Neural cell (in vitro differentiated cells): ENCODE results near the gene RASAL3. TPM values are rescaled to one million over a fixed set of nuclear protein-coding genes. Genes with fewer than 3 reads are reported as not detected.

Experiments used
- H2AFZ ChIP-seq: fragments of 200-600, 300-800 bp; sonication (generic), shearing (Covaris generic); 2 replicates; pipeline ENCODE4 v1.6.0; 2014; ENCODE audit warnings: low read depth, mild to moderate bottlenecking, antibody characterized with exemption, low read length, moderate library complexity
- H3F3A ChIP-seq: fragments of 200-600 bp; shearing (Covaris generic); 2 replicates; pipeline ENCODE4 v1.6.1; 2016; ENCODE audit warnings: mild to moderate bottlenecking, moderate library complexity, mixed read lengths, antibody characterized with exemption, low read length; ENCODE audit not compliant: insufficient read depth, poor library complexity, severe bottlenecking
- H3K27ac ChIP-seq: fragments of 200-600, 300-800 bp; sonication (generic), shearing (Covaris generic); 2 replicates; pipeline ENCODE4 v1.5.1; 2014; ENCODE audit warnings: mild to moderate bottlenecking, low read length, moderate library complexity
- H3K27me3 ChIP-seq: fragments of 300-800, 200-600 bp; sonication (generic), shearing (Covaris generic); 2 replicates; pipeline ENCODE4 v1.6.0; 2014; ENCODE audit warnings: mild to moderate bottlenecking, low read depth, low read length, moderate library complexity; ENCODE audit not compliant: insufficient read depth
- H3K36me3 ChIP-seq: fragments of 300-800, 200-600 bp; sonication (generic), shearing (Covaris generic); 2 replicates; pipeline ENCODE4 v1.5.1; 2014; ENCODE audit warnings: mild to moderate bottlenecking, antibody characterized with exemption, low read length, moderate library complexity; ENCODE audit not compliant: insufficient read depth
- H3K4me2 ChIP-seq: fragments of 300-800, 200-600 bp; sonication (generic), shearing (Covaris generic); 2 replicates; pipeline ENCODE4 v1.6.0; 2014; ENCODE audit warnings: mild to moderate bottlenecking, low read length
- H3K4me3 ChIP-seq: fragments of 300-800, 200-600 bp; sonication (generic), shearing (Covaris generic); 2 replicates; pipeline ENCODE4 v1.5.1; 2014; ENCODE audit warnings: mild to moderate bottlenecking, low read length, moderate library complexity
- H3K79me2 ChIP-seq: fragments of 200-600 bp; shearing (Covaris generic); replicated peaks from 2 replicates; pipeline ENCODE4 v1.6.0; 2014; ENCODE audit warnings: mild to moderate bottlenecking, low read length, moderate library complexity; ENCODE audit not compliant: insufficient read depth
- H3K9ac ChIP-seq: fragments of 300-800, 200-600 bp; sonication (generic), shearing (Covaris generic); 2 replicates; pipeline ENCODE4 v1.6.1; 2016; ENCODE audit warnings: mild to moderate bottlenecking, low read length, mixed read lengths
- H3K9me2 ChIP-seq: fragments of 200-600 bp; shearing (Covaris generic); 2 replicates; pipeline ENCODE4 v1.6.1; 2016; ENCODE audit warnings: mild to moderate bottlenecking, low read length, mixed read lengths; ENCODE audit not compliant: insufficient read depth
- H3K9me3 ChIP-seq: fragments of 200-600, 300-800 bp; sonication (generic), shearing (Covaris generic); 2 replicates; pipeline ENCODE4 v1.6.1; 2016; ENCODE audit warnings: mild to moderate bottlenecking, mixed run types, low read length, moderate library complexity, mixed read lengths
- H4K20me1 ChIP-seq: fragments of 200-600 bp; shearing (Covaris generic); 2 replicates; pipeline ENCODE4 v1.6.1; 2016; ENCODE audit warnings: mild to moderate bottlenecking, mixed run types; ENCODE audit not compliant: insufficient read depth
- EP300 ChIP-seq: fragments of 450-650 bp; conservative IDR thresholded peaks from 2 replicates; pipeline ENCODE4 v1.6.1; 2014; ENCODE audit warnings: antibody characterized with exemption, mild to moderate bottlenecking, moderate library complexity; ENCODE audit not compliant: poor library complexity, severe bottlenecking
- EZH2 ChIP-seq: fragments of 200-600, 300-800 bp; shearing (Covaris generic), sonication (generic); IDR thresholded peaks from 2 replicates; pipeline ENCODE4 v1.6.1; 2014; ENCODE audit warnings: antibody characterized with exemption, low read length, borderline replicate concordance, mild to moderate bottlenecking; ENCODE audit not compliant: insufficient read depth, poor library complexity, severe bottlenecking
- MXI1 ChIP-seq: fragments of 450-650 bp; conservative IDR thresholded peaks from 2 replicates; pipeline ENCODE4 v1.6.1; 2014; ENCODE audit warnings: antibody characterized with exemption, mild to moderate bottlenecking; ENCODE audit not compliant: poor library complexity, severe bottlenecking
- POLR2AphosphoS5 ChIP-seq: IDR thresholded peaks from 2 replicates; pipeline ENCODE4 v1.6.1; 2012
- RAD21 ChIP-seq: fragments of 450-650 bp; conservative IDR thresholded peaks from 2 replicates; pipeline ENCODE4 v1.6.1; 2014; ENCODE audit warnings: antibody characterized with exemption, mild to moderate bottlenecking, moderate library complexity
- SMC3 ChIP-seq: fragments of 450-650 bp; conservative IDR thresholded peaks from 2 replicates; pipeline ENCODE4 v1.6.1; 2014; ENCODE audit warnings: antibody characterized with exemption, mild to moderate bottlenecking, moderate library complexity; ENCODE audit not compliant: poor library complexity
- TAF1 ChIP-seq: IDR thresholded peaks from 2 replicates; pipeline ENCODE4 v1.6.1; 2012; ENCODE audit warnings: low read depth
- polyA plus RNA-seq: library from polyadenylated mRNA; depleted of rRNA; stranded (reverse); fragments of >200 nt; gene quantifications from 2 replicates; pipeline ENCODE4 v1.2.3, GENCODE V29; 2014
- TF ChIP-seq, protein P1 (sequence below): IDR thresholded peaks from 2 replicates; pipeline ENCODE4 v1.6.1; 2012; ENCODE audit warnings: borderline replicate concordance
- TF ChIP-seq, protein P2 (sequence below): fragments of 450-650 bp; IDR thresholded peaks from 2 replicates; pipeline ENCODE4 v1.5.1; 2014; ENCODE audit warnings: antibody characterized with exemption, mild to moderate bottlenecking, moderate library complexity; ENCODE audit not compliant: poor library complexity, severe bottlenecking

The RASAL3 gene
- polyA plus RNA-seq, 1 donor from 2014 or later, result 1.1 TPM

DNA sequence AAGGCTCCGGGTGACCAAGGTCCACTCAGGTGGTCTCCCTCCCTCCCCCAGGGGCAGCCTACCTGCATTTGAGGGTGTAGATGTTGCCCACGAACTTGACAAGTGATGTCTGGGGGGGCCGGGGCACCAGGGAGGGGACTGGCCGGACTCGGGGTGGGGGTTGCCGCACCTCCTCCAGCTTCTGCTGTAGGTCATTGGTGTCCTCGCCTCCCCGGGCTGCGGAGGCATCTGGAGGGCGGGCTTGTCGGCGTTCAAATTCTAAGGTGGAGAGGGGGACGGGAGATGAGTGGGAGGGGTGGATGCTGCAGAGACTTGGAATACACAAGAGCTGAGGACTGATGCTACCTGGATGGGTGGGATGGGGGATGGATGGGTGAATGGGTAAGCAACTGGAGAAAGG, 40.2 kb downstream of the RASAL3 start:
- peaks cover 20% of the 10 kb centered on the region for H3K36me3 ChIP-seq
- no peak overlapping the region for H3K4me2 ChIP-seq

DNA sequence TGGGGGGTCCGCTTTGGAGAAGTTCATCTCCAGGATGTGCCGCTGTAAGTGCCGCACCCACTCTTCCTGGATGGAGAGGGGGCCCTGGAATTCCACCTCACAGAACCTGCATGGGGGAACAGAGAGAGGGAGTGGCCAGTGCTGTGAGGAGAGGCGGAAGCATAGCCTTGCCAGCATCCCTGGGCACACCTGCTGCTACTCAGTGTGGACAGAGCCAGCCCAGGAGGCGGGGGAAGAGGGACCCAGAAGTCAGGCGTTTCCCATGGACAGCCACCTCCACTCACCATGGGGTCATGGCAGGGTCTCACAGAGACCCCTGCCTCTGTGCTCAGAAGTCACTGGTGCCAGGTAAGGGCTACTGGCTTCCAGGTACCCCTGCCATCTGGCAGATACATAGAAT, 41.2 kb downstream of the RASAL3 start:
- Histone ChIP-seq H3K9ac (no peak overlapping the region), H2AFZ (no peak overlapping the region), H4K20me1 (no peaks in the 10 kb centered on the region), H3K36me3 (peaks cover 20% of the 10 kb centered on the region), H3K4me3 (no peak overlapping the region), H3K79me2 (peaks cover 5% of the 10 kb centered on the region), H3F3A (no peaks in the 10 kb centered on the region), H3K27ac (no peak overlapping the region), H3K9me3 (no peaks in the 10 kb centered on the region), H3K9me2 (no peaks in the 10 kb centered on the region), H3K27me3 (no peaks in the 10 kb centered on the region), H3K4me2 (no peak overlapping the region)
- no peak for TF ChIP-seq MXI1
- TF ChIP-seq EP300, result no peak
- no peak for TF ChIP-seq RAD21
- TF ChIP-seq, protein P1, sequence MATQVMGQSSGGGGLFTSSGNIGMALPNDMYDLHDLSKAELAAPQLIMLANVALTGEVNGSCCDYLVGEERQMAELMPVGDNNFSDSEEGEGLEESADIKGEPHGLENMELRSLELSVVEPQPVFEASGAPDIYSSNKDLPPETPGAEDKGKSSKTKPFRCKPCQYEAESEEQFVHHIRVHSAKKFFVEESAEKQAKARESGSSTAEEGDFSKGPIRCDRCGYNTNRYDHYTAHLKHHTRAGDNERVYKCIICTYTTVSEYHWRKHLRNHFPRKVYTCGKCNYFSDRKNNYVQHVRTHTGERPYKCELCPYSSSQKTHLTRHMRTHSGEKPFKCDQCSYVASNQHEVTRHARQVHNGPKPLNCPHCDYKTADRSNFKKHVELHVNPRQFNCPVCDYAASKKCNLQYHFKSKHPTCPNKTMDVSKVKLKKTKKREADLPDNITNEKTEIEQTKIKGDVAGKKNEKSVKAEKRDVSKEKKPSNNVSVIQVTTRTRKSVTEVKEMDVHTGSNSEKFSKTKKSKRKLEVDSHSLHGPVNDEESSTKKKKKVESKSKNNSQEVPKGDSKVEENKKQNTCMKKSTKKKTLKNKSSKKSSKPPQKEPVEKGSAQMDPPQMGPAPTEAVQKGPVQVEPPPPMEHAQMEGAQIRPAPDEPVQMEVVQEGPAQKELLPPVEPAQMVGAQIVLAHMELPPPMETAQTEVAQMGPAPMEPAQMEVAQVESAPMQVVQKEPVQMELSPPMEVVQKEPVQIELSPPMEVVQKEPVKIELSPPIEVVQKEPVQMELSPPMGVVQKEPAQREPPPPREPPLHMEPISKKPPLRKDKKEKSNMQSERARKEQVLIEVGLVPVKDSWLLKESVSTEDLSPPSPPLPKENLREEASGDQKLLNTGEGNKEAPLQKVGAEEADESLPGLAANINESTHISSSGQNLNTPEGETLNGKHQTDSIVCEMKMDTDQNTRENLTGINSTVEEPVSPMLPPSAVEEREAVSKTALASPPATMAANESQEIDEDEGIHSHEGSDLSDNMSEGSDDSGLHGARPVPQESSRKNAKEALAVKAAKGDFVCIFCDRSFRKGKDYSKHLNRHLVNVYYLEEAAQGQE, result no peak
- TF ChIP-seq, protein P2, sequence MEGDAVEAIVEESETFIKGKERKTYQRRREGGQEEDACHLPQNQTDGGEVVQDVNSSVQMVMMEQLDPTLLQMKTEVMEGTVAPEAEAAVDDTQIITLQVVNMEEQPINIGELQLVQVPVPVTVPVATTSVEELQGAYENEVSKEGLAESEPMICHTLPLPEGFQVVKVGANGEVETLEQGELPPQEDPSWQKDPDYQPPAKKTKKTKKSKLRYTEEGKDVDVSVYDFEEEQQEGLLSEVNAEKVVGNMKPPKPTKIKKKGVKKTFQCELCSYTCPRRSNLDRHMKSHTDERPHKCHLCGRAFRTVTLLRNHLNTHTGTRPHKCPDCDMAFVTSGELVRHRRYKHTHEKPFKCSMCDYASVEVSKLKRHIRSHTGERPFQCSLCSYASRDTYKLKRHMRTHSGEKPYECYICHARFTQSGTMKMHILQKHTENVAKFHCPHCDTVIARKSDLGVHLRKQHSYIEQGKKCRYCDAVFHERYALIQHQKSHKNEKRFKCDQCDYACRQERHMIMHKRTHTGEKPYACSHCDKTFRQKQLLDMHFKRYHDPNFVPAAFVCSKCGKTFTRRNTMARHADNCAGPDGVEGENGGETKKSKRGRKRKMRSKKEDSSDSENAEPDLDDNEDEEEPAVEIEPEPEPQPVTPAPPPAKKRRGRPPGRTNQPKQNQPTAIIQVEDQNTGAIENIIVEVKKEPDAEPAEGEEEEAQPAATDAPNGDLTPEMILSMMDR, result no peak
- no peak for TF ChIP-seq TAF1
- no peak for TF ChIP-seq POLR2AphosphoS5
- no peak for TF ChIP-seq EZH2
- no peak for TF ChIP-seq SMC3

More for the DNA sequence above, 40.2 kb downstream of the RASAL3 start:
- no peak overlapping the region for H2AFZ ChIP-seq
- H3K79me2 ChIP-seq, result no peaks in the 10 kb centered on the region
- no peak overlapping the region for H3K9ac ChIP-seq
- H4K20me1 ChIP-seq, result no peaks in the 10 kb centered on the region
- no peaks in the 10 kb centered on the region for H3F3A ChIP-seq
- no peak overlapping the region for H3K27ac ChIP-seq
- no peaks in the 10 kb centered on the region for H3K27me3 ChIP-seq
- no peaks in the 10 kb centered on the region for H3K9me3 ChIP-seq
- no peak overlapping the region for H3K4me3 ChIP-seq
- no peak for TF ChIP-seq TAF1
- no peak for TF ChIP-seq EZH2
- TF ChIP-seq SMC3, result no peak
- TF ChIP-seq, protein P1, result no peak
- TF ChIP-seq RAD21, result no peak
- TF ChIP-seq, protein P2, result no peak
- TF ChIP-seq EP300, result no peak
- TF ChIP-seq MXI1, result no peak
- H3K9me2 ChIP-seq, result no peaks in the 10 kb centered on the region
